HepG2 (cell line): ENCODE data around the gene LAG3. TPM values are rescaled to one million over a fixed set of nuclear protein-coding genes. Genes with fewer than 3 reads are reported as not detected.
A peak's percentile ranks its signal among the peaks of the same experiment; 100 is the strongest.

Experiments used
- CBX1 ChIP-seq: IDR thresholded peaks from one replicate; pipeline ENCODE4 v1.6.1; 2016; ENCODE audit warnings: antibody characterized with exemption, low read depth
- HMG20A ChIP-seq: IDR thresholded peaks from 2 replicates; pipeline ENCODE4 v1.6.1; 2016; ENCODE audit warnings: borderline replicate concordance
- IKZF5 ChIP-seq: IDR thresholded peaks from 2 replicates; pipeline ENCODE4 v1.6.1; 2018; ENCODE audit warnings: missing genetic modification reagents, mild to moderate bottlenecking, missing compliant biosample characterization
- ISX ChIP-seq: sonication (generic); formaldehyde crosslinking; conservative IDR thresholded peaks from 2 replicates; pipeline ENCODE4 v1.5.0; 2020; ENCODE audit warnings: missing genetic modification reagents
- KDM5A ChIP-seq: fragments of 200-600 bp; sonication (generic); IDR thresholded peaks from 2 replicates; pipeline ENCODE4 v1.7.0; 2018; ENCODE audit warnings: antibody characterized with exemption, mild to moderate bottlenecking, low read length, borderline replicate concordance
- KDM5B ChIP-seq: sonication (generic); formaldehyde crosslinking; IDR thresholded peaks from 2 replicates; pipeline ENCODE4 v1.4.0; 2020; ENCODE audit warnings: missing genetic modification reagents, mild to moderate bottlenecking, borderline replicate concordance
- NFATC3 ChIP-seq: sonication (generic); formaldehyde crosslinking; IDR thresholded peaks from 2 replicates; pipeline ENCODE4 v1.5.1; 2020; ENCODE audit warnings: mild to moderate bottlenecking, missing genetic modification reagents
- RCOR2 ChIP-seq: IDR thresholded peaks from 2 replicates; pipeline ENCODE4 v1.6.1; 2016; ENCODE audit warnings: missing biosample characterization, missing genetic modification reagents
- SIX1 ChIP-seq: sonication (generic); formaldehyde crosslinking; IDR thresholded peaks from 2 replicates; pipeline ENCODE4 v1.4.0; 2020; ENCODE audit warnings: missing genetic modification reagents, borderline replicate concordance
- STAG1 ChIP-seq: sonication (generic); formaldehyde crosslinking; IDR thresholded peaks from 2 replicates; pipeline ENCODE4 v1.4.0; 2020; ENCODE audit warnings: missing genetic modification reagents
- THYN1 ChIP-seq: sonication (generic); formaldehyde crosslinking; IDR thresholded peaks from 2 replicates; pipeline ENCODE4 v1.8.1; 2023; ENCODE audit warnings: low read depth, mild to moderate bottlenecking, moderate library complexity, missing genetic modification reagents, borderline replicate concordance
- XRCC5 ChIP-seq: fragments of 200-400 bp; formaldehyde crosslinking; optimal IDR thresholded peaks from 2 replicates; pipeline ENCODE3; 2017; ENCODE audit warnings: mild to moderate bottlenecking, low read length
- ZBTB34 ChIP-seq: sonication (generic); formaldehyde crosslinking; IDR thresholded peaks from 2 replicates; pipeline ENCODE4 v1.8.0; 2022; ENCODE audit warnings: mild to moderate bottlenecking, missing genetic modification reagents
- ZNF678 ChIP-seq: sonication (generic); formaldehyde crosslinking; IDR thresholded peaks from 2 replicates; pipeline ENCODE4 v1.4.0; 2020; ENCODE audit warnings: mild to moderate bottlenecking, missing genetic modification reagents
- ZNF710 ChIP-seq: sonication (generic); formaldehyde crosslinking; IDR thresholded peaks from 2 replicates; pipeline ENCODE4 v1.5.0; 2020; ENCODE audit warnings: mild to moderate bottlenecking, missing genetic modification reagents, borderline replicate concordance
- ZNF879 ChIP-seq: sonication (generic); formaldehyde crosslinking; IDR thresholded peaks from 2 replicates; pipeline ENCODE4 v1.8.1; 2023; ENCODE audit warnings: missing genetic modification reagents
- polyA plus RNA-seq, 8 experiments: library from polyadenylated mRNA; depleted of rRNA in 3 of 8; stranded (reverse) in 7 of 8; unstranded in 1 of 8; fragments of >200 nt; fragmentation: Illumina TruSeq in 4 of 8; extraction: Trizol in 4 of 8; gene quantifications; 2 replicates each; pipeline versions ENCODE4 v1.2.1 to v1.2.3, GENCODE V29; 2011 to 2016; ENCODE audit warnings: low read depth in 4 of 8, missing spikeins in 1 of 8, mixed read lengths in 1 of 8; ENCODE audit not compliant: insufficient read depth in 1 of 8
- total RNA-seq, 5 experiments: library from RNA; depleted of rRNA; stranded (reverse); fragments of >200 nt; fragmentation: Illumina TruSeq; extraction: Trizol; gene quantifications; 2 replicates each; pipeline ENCODE4 v1.2.3, GENCODE V29; 2016; ENCODE audit warnings: low read depth in 1 of 5
- TF ChIP-seq, protein P1 (sequence below): IDR thresholded peaks from 2 replicates; pipeline ENCODE4 v1.6.1; 2016; ENCODE audit warnings: low read depth, borderline replicate concordance
- TF ChIP-seq, protein P2 (sequence below): sonication (generic); formaldehyde crosslinking; IDR thresholded peaks from 2 replicates; pipeline ENCODE4 v1.5.0; 2020; ENCODE audit warnings: mild to moderate bottlenecking, missing genetic modification reagents, moderate library complexity

The LAG3 gene
- total and polyA plus RNA-seq, 2 of the 13 experiments (the other 11 are each of a cell fraction or from before 2014, with no cell fraction given), result 0.11 to 0.26 TPM

DNA sequence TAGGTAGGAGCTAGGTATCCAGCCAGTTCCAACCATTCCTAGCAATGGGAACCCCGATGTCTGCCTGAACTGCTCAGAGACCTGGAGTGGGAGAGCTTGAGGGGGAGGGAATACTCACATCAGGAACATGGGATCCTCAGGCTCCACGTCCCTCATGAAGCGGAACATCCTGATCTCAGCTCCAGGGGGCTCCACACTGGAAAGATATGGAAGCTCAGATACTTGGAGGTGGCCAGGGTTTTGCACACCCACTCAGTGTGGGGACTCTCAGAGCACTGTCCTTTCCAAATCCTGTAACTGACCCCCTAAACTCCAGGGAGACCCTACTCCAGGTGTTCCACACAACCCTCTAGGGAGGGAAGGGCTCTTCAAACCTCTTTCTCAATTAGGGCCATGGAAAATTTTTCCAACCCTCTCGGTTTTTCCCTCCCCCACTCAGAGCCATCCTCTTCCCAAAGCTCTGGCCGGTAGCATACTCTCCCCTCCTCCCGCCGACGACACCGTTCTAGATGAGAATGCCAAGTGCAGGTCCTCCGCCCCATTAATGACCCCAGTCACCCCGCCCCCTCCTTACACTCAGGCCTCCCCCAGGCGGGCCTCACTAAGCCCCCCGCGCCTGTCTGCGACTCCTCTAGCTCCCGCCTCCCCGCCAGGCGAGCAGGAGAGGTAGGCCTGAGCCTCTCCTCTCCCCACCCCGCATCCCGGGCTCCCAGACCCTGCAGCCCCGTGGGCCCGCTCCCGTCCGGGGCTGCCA lies 20.0 kb upstream of the LAG3 start (continued):
- TF ChIP-seq ZBTB34 (CRISPR knock-in tag) (no peak), KDM5B (no peak), NFATC3 (CRISPR knock-in tag) (no peak), KDM5A (no peak), IKZF5 (no peak), CBX1 (no peak), HMG20A (CRISPR knock-in tag) (no peak), STAG1 (CRISPR knock-in tag) (peak; percentile 25; the same call in 1 of the 2 replicates), XRCC5 (peak; percentile 62), ZNF678 (no peak), ZNF710 (no peak), SIX1 (CRISPR knock-in tag) (no peak), ISX (CRISPR knock-in tag) (no peak), ZNF879 (no peak), THYN1 (CRISPR knock-in tag) (no peak), RCOR2 (CRISPR knock-in tag) (no peak)
- TF ChIP-seq, protein P1, sequence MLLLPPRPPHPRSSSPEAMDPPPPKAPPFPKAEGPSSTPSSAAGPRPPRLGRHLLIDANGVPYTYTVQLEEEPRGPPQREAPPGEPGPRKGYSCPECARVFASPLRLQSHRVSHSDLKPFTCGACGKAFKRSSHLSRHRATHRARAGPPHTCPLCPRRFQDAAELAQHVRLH (CRISPR knock-in tag), result no peak
- TF ChIP-seq, protein P2, sequence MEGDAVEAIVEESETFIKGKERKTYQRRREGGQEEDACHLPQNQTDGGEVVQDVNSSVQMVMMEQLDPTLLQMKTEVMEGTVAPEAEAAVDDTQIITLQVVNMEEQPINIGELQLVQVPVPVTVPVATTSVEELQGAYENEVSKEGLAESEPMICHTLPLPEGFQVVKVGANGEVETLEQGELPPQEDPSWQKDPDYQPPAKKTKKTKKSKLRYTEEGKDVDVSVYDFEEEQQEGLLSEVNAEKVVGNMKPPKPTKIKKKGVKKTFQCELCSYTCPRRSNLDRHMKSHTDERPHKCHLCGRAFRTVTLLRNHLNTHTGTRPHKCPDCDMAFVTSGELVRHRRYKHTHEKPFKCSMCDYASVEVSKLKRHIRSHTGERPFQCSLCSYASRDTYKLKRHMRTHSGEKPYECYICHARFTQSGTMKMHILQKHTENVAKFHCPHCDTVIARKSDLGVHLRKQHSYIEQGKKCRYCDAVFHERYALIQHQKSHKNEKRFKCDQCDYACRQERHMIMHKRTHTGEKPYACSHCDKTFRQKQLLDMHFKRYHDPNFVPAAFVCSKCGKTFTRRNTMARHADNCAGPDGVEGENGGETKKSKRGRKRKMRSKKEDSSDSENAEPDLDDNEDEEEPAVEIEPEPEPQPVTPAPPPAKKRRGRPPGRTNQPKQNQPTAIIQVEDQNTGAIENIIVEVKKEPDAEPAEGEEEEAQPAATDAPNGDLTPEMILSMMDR, result peak; percentile 53
